Measurements from ENCODE around the gene CLDN22.

GRCh38 chr4:183333983-183334382 lies 13.9 kb upstream of the CLDN22 start:
- TF ChIP-seq CTCF (IDR thresholded peaks at IDR 0.05) (no peak), POLR2A (IDR thresholded peaks at IDR 0.05) (no peak)

All from heart left ventricle (tissue), 13 donors.